IMR-90 (cell line): ENCODE results near the gene MLIP.

Experiments used
- BHLHE40 ChIP-seq: fragments of 150-350 bp; IDR thresholded peaks from 2 replicates; pipeline ENCODE4 v1.6.1; 2016; ENCODE audit warnings: mild to moderate bottlenecking, low read depth, low read length
- CEBPB ChIP-seq: IDR thresholded peaks from 2 replicates; pipeline ENCODE4 v1.6.1; 2012; ENCODE audit warnings: low read depth, low read length, improper control_type of control experiment
- CTCF ChIP-seq: conservative IDR thresholded peaks from 2 replicates; pipeline ENCODE4 v1.5.1; 2012; ENCODE audit warnings: mild to moderate bottlenecking, low read depth, low read length, improper control_type of control experiment
- FOS ChIP-seq: fragments of 150-350 bp; IDR thresholded peaks from 2 replicates; pipeline ENCODE4 v1.6.1; 2016; ENCODE audit warnings: low read depth, low read length
- MAFK ChIP-seq: IDR thresholded peaks from 2 replicates; pipeline ENCODE4 v1.6.1; 2012; ENCODE audit warnings: low read depth, low read length, improper control_type of control experiment
- MAZ ChIP-seq: IDR thresholded peaks from 2 replicates; pipeline ENCODE4 v1.6.1; 2012; ENCODE audit warnings: low read depth, mild to moderate bottlenecking, low read length, improper control_type of control experiment, moderate library complexity, borderline replicate concordance
- NFE2L2 ChIP-seq: fragments of 150-350 bp; IDR thresholded peaks from 2 replicates; pipeline ENCODE4 v1.6.1; 2016; ENCODE audit warnings: low read depth, mild to moderate bottlenecking, low read length
- POLR2A ChIP-seq: IDR thresholded peaks from 2 replicates; pipeline ENCODE4 v1.6.1; 2012; ENCODE audit warnings: mild to moderate bottlenecking, low read depth, low read length
- RAD21 ChIP-seq: IDR thresholded peaks from 2 replicates; pipeline ENCODE4 v1.6.1; 2012; ENCODE audit warnings: low read length, improper control_type of control experiment
- RFX5 ChIP-seq: IDR thresholded peaks from 2 replicates; pipeline ENCODE4 v1.8.0; 2012; ENCODE audit warnings: low read depth, mild to moderate bottlenecking, low read length, moderate library complexity
- USF2 ChIP-seq: fragments of 150-350 bp; IDR thresholded peaks from 2 replicates; pipeline ENCODE4 v1.6.1; 2017; ENCODE audit warnings: mild to moderate bottlenecking, antibody characterized with exemption, low read length, low read depth

GRCh38 chr6:54291738-54292137 is 180.5 kb downstream of the MLIP start:
- TF ChIP-seq USF2 = no peak
- TF ChIP-seq CTCF = no peak
- no peak for TF ChIP-seq POLR2A
- TF ChIP-seq NFE2L2 = no peak
- no peak for TF ChIP-seq CEBPB
- no peak for TF ChIP-seq FOS
- TF ChIP-seq RAD21 = no peak
- no peak for TF ChIP-seq BHLHE40
- TF ChIP-seq MAFK = no peak
- TF ChIP-seq RFX5 = no peak
- TF ChIP-seq MAZ = no peak
